HEK293 (cell line): Measurements from ENCODE around the gene FZR1.

Experiments
- GLIS2 ChIP-seq: fragments of 450-650 bp; formaldehyde crosslinking; IDR thresholded peaks from 2 replicates; pipeline ENCODE4 v1.5.1; 2016; ENCODE audit warnings: missing biosample characterization, missing genetic modification characterization
- KLF1 ChIP-seq: fragments of 450-650 bp; formaldehyde crosslinking; IDR thresholded peaks from 2 replicates; pipeline ENCODE4 v1.5.1; 2016; ENCODE audit warnings: missing biosample characterization, missing genetic modification characterization
- SP7 ChIP-seq: fragments of 450-650 bp; formaldehyde crosslinking; IDR thresholded peaks from 2 replicates; pipeline ENCODE4 v1.5.1; 2016; ENCODE audit warnings: missing biosample characterization, missing genetic modification characterization
- ZBTB17 ChIP-seq: fragments of 450-650 bp; formaldehyde crosslinking; IDR thresholded peaks from 2 replicates; pipeline ENCODE4 v1.5.1; 2016; ENCODE audit warnings: missing biosample characterization, missing genetic modification characterization
- ZEB2 ChIP-seq: fragments of 450-650 bp; formaldehyde crosslinking; IDR thresholded peaks from 2 replicates; pipeline ENCODE4 v1.5.1; 2016; ENCODE audit warnings: missing biosample characterization, missing genetic modification characterization
- ZFHX2 ChIP-seq: fragments of 450-650 bp; formaldehyde crosslinking; conservative IDR thresholded peaks from 2 replicates; pipeline ENCODE4 v1.5.1; 2016; ENCODE audit warnings: missing biosample characterization, missing genetic modification characterization
- ZNF112 ChIP-seq: fragments of 450-650 bp; formaldehyde crosslinking; IDR thresholded peaks from 2 replicates; pipeline ENCODE4 v1.5.0; 2017; ENCODE audit warnings: missing biosample characterization, missing genetic modification characterization
- ZNF16 ChIP-seq: fragments of 450-650 bp; formaldehyde crosslinking; IDR thresholded peaks from 2 replicates; pipeline ENCODE4 v1.5.1; 2016; ENCODE audit warnings: low read depth, missing biosample characterization, missing genetic modification characterization
- ZNF175 ChIP-seq: fragments of 450-650 bp; formaldehyde crosslinking; IDR thresholded peaks from 2 replicates; pipeline ENCODE4 v1.5.1; 2016; ENCODE audit warnings: missing biosample characterization, missing genetic modification characterization
- ZNF24 ChIP-seq: fragments of 450-650 bp; formaldehyde crosslinking; IDR thresholded peaks from 2 replicates; pipeline ENCODE4 v1.5.1; 2016; ENCODE audit warnings: missing biosample characterization, missing genetic modification characterization
- ZNF341 ChIP-seq: fragments of 450-650 bp; formaldehyde crosslinking; IDR thresholded peaks from 2 replicates; pipeline ENCODE4; 2016; ENCODE audit warnings: low read depth, missing biosample characterization, missing genetic modification characterization
- ZNF366 ChIP-seq: fragments of 450-650 bp; formaldehyde crosslinking; conservative IDR thresholded peaks from 2 replicates; pipeline ENCODE4 v1.5.1; 2016; ENCODE audit warnings: missing biosample characterization, missing genetic modification characterization
- ZNF394 ChIP-seq: fragments of 450-650 bp; formaldehyde crosslinking; IDR thresholded peaks from 2 replicates; pipeline ENCODE4 v1.5.1; 2016; ENCODE audit warnings: missing biosample characterization, missing genetic modification characterization, mild to moderate bottlenecking, moderate library complexity, borderline replicate concordance
- ZNF558 ChIP-seq: fragments of 450-650 bp; formaldehyde crosslinking; IDR thresholded peaks from 2 replicates; pipeline ENCODE4 v1.5.1; 2016; ENCODE audit warnings: missing biosample characterization, missing genetic modification characterization
- ZNF626 ChIP-seq: fragments of 450-650 bp; sonication (Bioruptor Pico); formaldehyde crosslinking; IDR thresholded peaks from 2 replicates; pipeline ENCODE4 v1.5.1; 2018; ENCODE audit warnings: missing biosample characterization, missing genetic modification characterization, inconsistent platforms
- ZNF777 ChIP-seq: fragments of 450-650 bp; formaldehyde crosslinking; IDR thresholded peaks from 2 replicates; pipeline ENCODE4 v1.5.1; 2017; ENCODE audit warnings: missing biosample characterization, missing genetic modification characterization, borderline replicate concordance
- ZNF843 ChIP-seq: fragments of 450-650 bp; formaldehyde crosslinking; IDR thresholded peaks from 2 replicates; pipeline ENCODE4 v1.5.1; 2016; ENCODE audit warnings: missing biosample characterization, missing genetic modification characterization
- ZSCAN16 ChIP-seq: fragments of 450-650 bp; formaldehyde crosslinking; IDR thresholded peaks from 2 replicates; pipeline ENCODE4 v1.5.1; 2016; ENCODE audit warnings: missing biosample characterization, missing genetic modification characterization
- TF ChIP-seq, protein P1 (sequence below): fragments of 450-650 bp; formaldehyde crosslinking; IDR thresholded peaks from 2 replicates; pipeline ENCODE4 v1.5.1; 2017; ENCODE audit warnings: missing biosample characterization, missing genetic modification characterization
- TF ChIP-seq, protein P2 (sequence below): fragments of 450-650 bp; formaldehyde crosslinking; IDR thresholded peaks from 2 replicates; pipeline ENCODE4 v1.5.1; 2016; ENCODE audit warnings: missing biosample characterization, missing genetic modification characterization, borderline replicate concordance
- TF ChIP-seq, protein P3 (sequence below): sonication (generic); formaldehyde crosslinking; IDR thresholded peaks from 2 replicates; pipeline ENCODE4 v1.8.1; 2022; ENCODE audit warnings: mild to moderate bottlenecking, moderate library complexity, missing genetic modification reagents

The FZR1 gene

DNA sequence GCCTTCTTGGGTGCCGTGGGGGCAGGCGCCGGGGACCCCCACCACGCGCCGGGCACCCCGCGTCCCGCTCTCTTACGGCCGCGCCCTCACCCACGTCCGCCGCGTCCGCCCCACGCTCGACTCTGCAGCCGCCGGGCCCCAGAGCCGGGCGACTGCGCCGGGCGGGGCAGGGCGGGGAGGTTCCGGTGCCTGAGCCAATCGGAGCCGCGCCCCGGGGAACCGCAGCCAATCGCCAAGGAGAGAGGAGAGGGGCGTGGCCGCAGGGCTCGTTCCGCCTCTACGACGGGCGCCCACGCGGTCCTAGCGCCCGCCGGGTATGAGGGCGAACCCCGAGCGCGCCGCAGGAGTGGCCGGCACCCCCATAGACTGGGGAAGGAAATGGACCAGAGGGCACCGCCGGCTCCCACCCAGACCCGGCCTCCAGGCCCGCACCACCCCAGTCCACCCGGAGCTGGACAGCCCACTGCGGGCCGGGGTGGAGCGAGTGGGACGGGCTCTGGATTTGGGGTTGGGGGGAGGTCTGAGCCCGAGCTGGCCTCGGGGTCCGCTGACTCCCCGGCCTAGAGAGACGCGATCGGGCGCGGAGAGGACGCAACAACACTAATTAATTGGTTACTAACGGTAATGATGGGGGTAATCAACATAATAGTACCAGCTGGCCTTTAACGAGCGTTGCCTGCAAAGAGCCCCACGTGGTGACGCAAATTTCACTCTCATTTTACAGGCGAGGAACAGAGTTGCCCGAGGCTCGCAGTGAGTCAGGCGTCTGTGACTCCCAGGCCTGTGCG lies 51.5 kb downstream of the FZR1 start, which contains the start of gene MFSD12 (continued):
- TF ChIP-seq, protein P1, sequence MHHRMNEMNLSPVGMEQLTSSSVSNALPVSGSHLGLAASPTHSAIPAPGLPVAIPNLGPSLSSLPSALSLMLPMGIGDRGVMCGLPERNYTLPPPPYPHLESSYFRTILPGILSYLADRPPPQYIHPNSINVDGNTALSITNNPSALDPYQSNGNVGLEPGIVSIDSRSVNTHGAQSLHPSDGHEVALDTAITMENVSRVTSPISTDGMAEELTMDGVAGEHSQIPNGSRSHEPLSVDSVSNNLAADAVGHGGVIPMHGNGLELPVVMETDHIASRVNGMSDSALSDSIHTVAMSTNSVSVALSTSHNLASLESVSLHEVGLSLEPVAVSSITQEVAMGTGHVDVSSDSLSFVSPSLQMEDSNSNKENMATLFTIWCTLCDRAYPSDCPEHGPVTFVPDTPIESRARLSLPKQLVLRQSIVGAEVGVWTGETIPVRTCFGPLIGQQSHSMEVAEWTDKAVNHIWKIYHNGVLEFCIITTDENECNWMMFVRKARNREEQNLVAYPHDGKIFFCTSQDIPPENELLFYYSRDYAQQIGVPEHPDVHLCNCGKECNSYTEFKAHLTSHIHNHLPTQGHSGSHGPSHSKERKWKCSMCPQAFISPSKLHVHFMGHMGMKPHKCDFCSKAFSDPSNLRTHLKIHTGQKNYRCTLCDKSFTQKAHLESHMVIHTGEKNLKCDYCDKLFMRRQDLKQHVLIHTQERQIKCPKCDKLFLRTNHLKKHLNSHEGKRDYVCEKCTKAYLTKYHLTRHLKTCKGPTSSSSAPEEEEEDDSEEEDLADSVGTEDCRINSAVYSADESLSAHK (tag by site-specific recombination) = no peak
- TF ChIP-seq ZFHX2 (tag by site-specific recombination) (peak; percentile 74), ZNF16 (tag by site-specific recombination) (no peak), ZNF341 (no peak), ZNF777 (tag by site-specific recombination) (peak; percentile 52; the same call in 1 of the 2 replicates), ZNF24 (no peak; the same call in 1 of the 2 replicates), ZNF843 (tag by site-specific recombination) (peak; percentile 59; the same call in 1 of the 2 replicates), ZNF626 (no peak), ZNF175 (tag by site-specific recombination) (no peak), ZEB2 (tag by site-specific recombination) (peak; percentile 79), ZSCAN16 (tag by site-specific recombination) (0 out of 2 replicates have a peak, but pooled peaks have one; percentile 4), ZNF394 (tag by site-specific recombination) (no peak), SP7 (tag by site-specific recombination) (peak; percentile 85), GLIS2 (tag by site-specific recombination) (peak; percentile 80), KLF1 (tag by site-specific recombination) (peak; percentile 90), ZNF112 (no peak), ZNF558 (tag by site-specific recombination) (no peak), ZNF366 (tag by site-specific recombination) (no peak), ZBTB17 (tag by site-specific recombination) (peak; percentile 91)
- TF ChIP-seq, protein P2, sequence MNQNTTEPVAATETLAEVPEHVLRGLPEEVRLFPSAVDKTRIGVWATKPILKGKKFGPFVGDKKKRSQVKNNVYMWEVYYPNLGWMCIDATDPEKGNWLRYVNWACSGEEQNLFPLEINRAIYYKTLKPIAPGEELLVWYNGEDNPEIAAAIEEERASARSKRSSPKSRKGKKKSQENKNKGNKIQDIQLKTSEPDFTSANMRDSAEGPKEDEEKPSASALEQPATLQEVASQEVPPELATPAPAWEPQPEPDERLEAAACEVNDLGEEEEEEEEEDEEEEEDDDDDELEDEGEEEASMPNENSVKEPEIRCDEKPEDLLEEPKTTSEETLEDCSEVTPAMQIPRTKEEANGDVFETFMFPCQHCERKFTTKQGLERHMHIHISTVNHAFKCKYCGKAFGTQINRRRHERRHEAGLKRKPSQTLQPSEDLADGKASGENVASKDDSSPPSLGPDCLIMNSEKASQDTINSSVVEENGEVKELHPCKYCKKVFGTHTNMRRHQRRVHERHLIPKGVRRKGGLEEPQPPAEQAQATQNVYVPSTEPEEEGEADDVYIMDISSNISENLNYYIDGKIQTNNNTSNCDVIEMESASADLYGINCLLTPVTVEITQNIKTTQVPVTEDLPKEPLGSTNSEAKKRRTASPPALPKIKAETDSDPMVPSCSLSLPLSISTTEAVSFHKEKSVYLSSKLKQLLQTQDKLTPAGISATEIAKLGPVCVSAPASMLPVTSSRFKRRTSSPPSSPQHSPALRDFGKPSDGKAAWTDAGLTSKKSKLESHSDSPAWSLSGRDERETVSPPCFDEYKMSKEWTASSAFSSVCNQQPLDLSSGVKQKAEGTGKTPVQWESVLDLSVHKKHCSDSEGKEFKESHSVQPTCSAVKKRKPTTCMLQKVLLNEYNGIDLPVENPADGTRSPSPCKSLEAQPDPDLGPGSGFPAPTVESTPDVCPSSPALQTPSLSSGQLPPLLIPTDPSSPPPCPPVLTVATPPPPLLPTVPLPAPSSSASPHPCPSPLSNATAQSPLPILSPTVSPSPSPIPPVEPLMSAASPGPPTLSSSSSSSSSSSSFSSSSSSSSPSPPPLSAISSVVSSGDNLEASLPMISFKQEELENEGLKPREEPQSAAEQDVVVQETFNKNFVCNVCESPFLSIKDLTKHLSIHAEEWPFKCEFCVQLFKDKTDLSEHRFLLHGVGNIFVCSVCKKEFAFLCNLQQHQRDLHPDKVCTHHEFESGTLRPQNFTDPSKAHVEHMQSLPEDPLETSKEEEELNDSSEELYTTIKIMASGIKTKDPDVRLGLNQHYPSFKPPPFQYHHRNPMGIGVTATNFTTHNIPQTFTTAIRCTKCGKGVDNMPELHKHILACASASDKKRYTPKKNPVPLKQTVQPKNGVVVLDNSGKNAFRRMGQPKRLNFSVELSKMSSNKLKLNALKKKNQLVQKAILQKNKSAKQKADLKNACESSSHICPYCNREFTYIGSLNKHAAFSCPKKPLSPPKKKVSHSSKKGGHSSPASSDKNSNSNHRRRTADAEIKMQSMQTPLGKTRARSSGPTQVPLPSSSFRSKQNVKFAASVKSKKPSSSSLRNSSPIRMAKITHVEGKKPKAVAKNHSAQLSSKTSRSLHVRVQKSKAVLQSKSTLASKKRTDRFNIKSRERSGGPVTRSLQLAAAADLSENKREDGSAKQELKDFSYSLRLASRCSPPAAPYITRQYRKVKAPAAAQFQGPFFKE (tag by site-specific recombination) = no peak
- TF ChIP-seq, protein P3, sequence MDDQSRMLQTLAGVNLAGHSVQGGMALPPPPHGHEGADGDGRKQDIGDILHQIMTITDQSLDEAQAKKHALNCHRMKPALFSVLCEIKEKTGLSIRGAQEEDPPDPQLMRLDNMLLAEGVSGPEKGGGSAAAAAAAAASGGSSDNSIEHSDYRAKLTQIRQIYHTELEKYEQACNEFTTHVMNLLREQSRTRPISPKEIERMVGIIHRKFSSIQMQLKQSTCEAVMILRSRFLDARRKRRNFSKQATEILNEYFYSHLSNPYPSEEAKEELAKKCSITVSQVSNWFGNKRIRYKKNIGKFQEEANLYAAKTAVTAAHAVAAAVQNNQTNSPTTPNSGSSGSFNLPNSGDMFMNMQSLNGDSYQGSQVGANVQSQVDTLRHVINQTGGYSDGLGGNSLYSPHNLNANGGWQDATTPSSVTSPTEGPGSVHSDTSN (CRISPR knock-in tag) = 0 out of 2 replicates have a peak, but pooled peaks have one; percentile 9
